Activated CD8-positive, alpha-beta memory T cell treated with anti-CD3 and anti-CD28 coated beads, Interleukin-2, amount 10 ng/mL, durations not matched to agents 7 days and 5 days (primary cell): Measurements from ENCODE around the gene GYG2. TPM values are rescaled to one million over a fixed set of nuclear protein-coding genes. Genes with fewer than 3 reads are reported as not detected.
"Not testable (repeated sequence)": the region's sequence is repeated elsewhere in the genome, so short reads cannot be mapped to it uniquely, and the experiment has no call there.

Experiments
- ATAC-seq: fragments of 150-1000 bp; cut with Tn5 transposase; one replicate; pipeline ENCODE4 v1.10.0; 2021; ENCODE audit warnings: moderate library complexity
- CTCF ChIA-PET: fragments of 350-600 bp; sonication (Branson Sonifier 250); formaldehyde crosslinking; loops from one replicate; lab custom pipeline; 2021; ENCODE audit warnings: antibody characterized with exemption; lab: Charles Lee
- DNase-seq: peaks from one replicate; pipeline ENCODE4 v3.0.0-alpha.2; 2020
- H3K27ac Mint-ChIP-seq: one replicate; pipeline ENCODE4 v1.8.0; 2021; ENCODE audit warnings: mild to moderate bottlenecking, mixed read lengths
- H3K27me3 Mint-ChIP-seq: one replicate; pipeline ENCODE4 v1.8.0; 2021; ENCODE audit warnings: mixed read lengths
- H3K36me3 Mint-ChIP-seq: one replicate; pipeline ENCODE4 v1.8.0; 2021; ENCODE audit warnings: mild to moderate bottlenecking, mixed read lengths
- H3K4me1 Mint-ChIP-seq: one replicate; pipeline ENCODE4 v1.8.0; 2021; ENCODE audit warnings: mixed read lengths
- H3K4me3 Mint-ChIP-seq: one replicate; pipeline ENCODE4 v1.8.0; 2021; ENCODE audit warnings: mild to moderate bottlenecking, moderate library complexity, mixed read lengths
- H3K9me3 Mint-ChIP-seq: one replicate; pipeline ENCODE4 v1.8.0; 2022; ENCODE audit warnings: low read depth, mixed read lengths
- total RNA-seq, 2 experiments: library from RNA; stranded (reverse); gene quantifications; one replicate each; pipeline ENCODE4 v1.2.3, GENCODE V29; 2021

The GYG2 gene
- total RNA-seq, 2 experiments from 2014 or later = not detected

GRCh38 chrX:2889706-2890490, 61.2 kb downstream of the GYG2 start:
- CTCF ChIA-PET, H3K27ac Mint-ChIP-seq, H3K36me3 Mint-ChIP-seq, H3K9me3 Mint-ChIP-seq, H3K27me3 Mint-ChIP-seq: not testable (repeated sequence)
- Mint-ChIP-seq H3K4me1 (peaks cover 16% of the 10 kb centered on the region), H3K4me3 (peak overlapping the region; percentile 70)
- ATAC-seq = peak; percentile 36
- peak; percentile 40 for DNase-seq

DNA sequence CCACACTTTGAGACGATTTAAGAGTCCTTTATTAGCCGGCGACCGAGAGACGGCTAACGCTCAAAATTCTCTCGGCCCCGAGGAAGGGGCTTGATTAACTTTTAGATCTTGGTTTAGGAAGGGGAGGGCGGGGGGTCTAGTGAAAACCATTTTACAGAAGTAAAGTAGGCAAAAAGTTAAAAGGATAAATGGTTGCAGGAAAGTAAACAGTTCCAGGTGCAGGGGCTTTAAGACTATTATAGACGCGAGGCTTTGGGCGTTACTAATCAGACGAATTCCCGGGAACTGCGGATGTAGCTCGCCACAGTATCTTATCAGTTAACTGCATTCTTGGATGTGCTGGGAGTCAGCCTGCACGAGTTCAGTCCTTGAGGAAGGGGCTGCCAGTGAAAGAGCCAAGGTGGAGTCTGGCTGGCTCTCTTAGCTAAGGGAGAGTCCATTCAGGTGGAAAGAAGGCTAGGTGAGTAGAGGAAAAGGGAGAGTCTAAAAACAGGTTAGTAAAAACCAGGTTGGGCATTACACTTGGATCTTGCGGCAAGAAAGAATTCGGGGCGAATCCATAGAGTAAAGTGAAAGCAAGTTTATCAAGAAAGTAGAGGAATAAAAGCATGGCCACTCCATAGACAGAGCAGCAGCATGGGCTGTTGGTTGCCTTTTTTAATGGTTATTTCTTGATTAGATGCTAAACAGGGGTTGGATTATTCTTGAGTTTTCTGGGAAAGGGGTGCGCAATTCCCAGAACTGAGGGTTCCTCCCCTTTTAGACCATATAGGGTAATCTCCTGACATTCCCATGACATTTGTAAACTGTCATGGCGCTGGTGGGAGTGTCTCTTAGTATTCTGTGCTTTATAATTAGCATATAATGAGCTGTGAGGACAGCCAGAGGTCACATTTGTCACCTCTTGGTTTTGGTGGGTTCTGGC, 62.1 kb downstream of the GYG2 start:
- CTCF ChIA-PET, ATAC-seq, H3K36me3 Mint-ChIP-seq, DNase-seq, H3K4me3 Mint-ChIP-seq, H3K9me3 Mint-ChIP-seq, H3K27ac Mint-ChIP-seq, H3K27me3 Mint-ChIP-seq: not testable (repeated sequence)
- peaks cover 16% of the 10 kb centered on the region for H3K4me1 Mint-ChIP-seq

DNA sequence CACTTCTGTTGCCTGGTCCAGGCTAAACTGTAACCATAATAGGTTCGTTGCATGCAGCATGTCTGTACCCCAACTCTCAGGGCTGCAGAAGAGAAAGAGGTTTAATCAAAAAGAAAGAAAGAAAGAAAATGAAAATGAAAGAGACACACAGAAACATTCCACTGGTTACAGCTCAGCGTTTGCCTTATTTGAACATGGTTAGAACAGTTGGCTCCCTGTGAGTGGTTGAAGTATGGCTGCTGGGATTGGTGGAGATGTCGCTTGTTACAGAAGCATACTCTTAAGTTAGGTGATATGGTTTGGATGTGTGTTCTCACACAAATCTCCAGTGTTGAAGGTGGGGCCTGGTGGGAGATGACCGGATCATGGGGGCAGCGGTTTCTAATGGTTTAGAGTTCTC, 64.1 kb downstream of the GYG2 start:
- H3K9me3 Mint-ChIP-seq = no peaks in the 10 kb centered on the region
- DNase-seq (no peak), ATAC-seq (peak; percentile 16)
- CTCF ChIA-PET = interaction anchor here (0.6 kb wide), 1 partner anchor 437 kb away, joined by 3 read pairs; no protein-coding TSS in a partner anchor
- H3K4me3 Mint-ChIP-seq = peak overlapping the region; percentile 64
- H3K27me3 Mint-ChIP-seq = no peaks in the 10 kb centered on the region
- peak overlapping the region; percentile 11 for H3K27ac Mint-ChIP-seq
- H3K36me3 Mint-ChIP-seq = no peaks in the 10 kb centered on the region
- H3K4me1 Mint-ChIP-seq = peaks cover 23% of the 10 kb centered on the region

DNA sequence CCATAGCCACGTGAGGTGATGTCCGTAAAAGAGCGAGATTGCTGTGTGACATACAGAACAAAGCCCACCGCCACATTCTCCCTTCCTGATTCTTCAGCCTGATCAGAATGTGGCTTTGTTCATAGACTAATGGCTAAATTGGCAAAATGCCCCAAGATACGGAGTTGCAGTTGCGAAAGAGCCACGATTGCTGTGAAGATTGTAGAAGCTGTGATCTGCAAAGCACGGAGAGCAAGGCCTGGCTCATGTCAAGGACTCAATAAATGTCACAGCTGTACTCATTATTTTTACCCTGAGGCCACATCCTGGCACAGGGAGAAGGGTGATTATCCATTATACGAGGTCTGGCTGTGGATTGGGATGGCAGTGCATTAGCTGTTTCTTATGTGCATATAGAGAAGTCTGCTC, 66.2 kb downstream of the GYG2 start:
- DNase-seq (no peak), ATAC-seq (no peak)
- H3K9me3 Mint-ChIP-seq = no peaks in the 10 kb centered on the region
- H3K36me3 Mint-ChIP-seq = no peaks in the 10 kb centered on the region
- H3K4me3 Mint-ChIP-seq = no peak overlapping the region
- peaks cover 22% of the 10 kb centered on the region for H3K4me1 Mint-ChIP-seq
- CTCF ChIA-PET = no interaction called here
- H3K27me3 Mint-ChIP-seq = no peaks in the 10 kb centered on the region
- no peak overlapping the region for H3K27ac Mint-ChIP-seq

GRCh38 chrX:2897311-2897689, 68.6 kb downstream of the GYG2 start:
- CTCF ChIA-PET = no interaction called here
- Mint-ChIP-seq H3K27me3 (no peaks in the 10 kb centered on the region), H3K4me3 (no peak overlapping the region), H3K36me3 (no peaks in the 10 kb centered on the region), H3K4me1 (peaks cover 18% of the 10 kb centered on the region), H3K9me3 (no peaks in the 10 kb centered on the region), H3K27ac (no peak overlapping the region)
- DNase-seq (no peak), ATAC-seq (no peak)

GRCh38 chrX:2897690-2898623, 69.2 kb downstream of the GYG2 start:
- H3K9me3 Mint-ChIP-seq, H3K4me3 Mint-ChIP-seq, CTCF ChIA-PET, H3K27me3 Mint-ChIP-seq, H3K36me3 Mint-ChIP-seq: not testable (repeated sequence)
- peak overlapping the region; percentile 41 for H3K27ac Mint-ChIP-seq
- DNase-seq (peak; percentile 55), ATAC-seq (peak; percentile 75)
- peaks cover 15% of the 10 kb centered on the region for H3K4me1 Mint-ChIP-seq

DNA sequence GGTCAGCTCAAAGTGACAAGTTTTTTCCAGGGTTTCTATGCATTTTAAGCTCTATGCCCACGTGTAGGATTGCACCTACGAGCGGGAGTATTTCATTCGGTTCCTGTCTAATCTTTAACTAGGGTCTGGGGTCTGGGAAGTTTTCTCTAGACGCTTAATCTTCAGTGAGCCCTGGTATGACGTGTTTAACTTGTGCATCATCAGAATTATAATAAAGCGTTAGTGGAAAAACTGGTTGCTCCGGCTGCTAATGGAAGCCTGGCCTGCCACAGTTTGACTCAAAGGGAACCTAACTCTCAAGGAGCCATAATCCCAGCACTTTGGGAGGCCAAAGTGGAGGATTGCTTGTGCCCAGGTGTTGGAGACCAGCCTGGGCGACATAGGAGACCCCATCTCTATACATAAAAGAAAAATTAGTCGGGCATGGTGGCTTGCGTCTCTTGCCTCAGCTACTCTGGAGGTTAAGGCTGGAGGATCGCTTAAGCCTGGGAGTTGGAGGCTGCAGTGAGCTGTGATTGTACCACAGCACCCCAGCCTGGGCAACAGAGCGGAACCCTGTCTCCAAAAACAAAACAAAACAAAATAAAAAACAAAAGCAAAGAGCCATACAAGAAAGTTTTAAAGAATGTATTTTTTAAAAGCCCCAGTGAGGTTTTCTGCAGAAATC, 70.2 kb downstream of the GYG2 start:
- Mint-ChIP-seq H3K4me1 (peaks cover 14% of the 10 kb centered on the region), H3K36me3 (no peaks in the 10 kb centered on the region), H3K4me3 (no peak overlapping the region), H3K9me3 (no peaks in the 10 kb centered on the region), H3K27ac (no peak overlapping the region), H3K27me3 (no peaks in the 10 kb centered on the region)
- ATAC-seq (no peak), DNase-seq (no peak)
- CTCF ChIA-PET = no interaction called here

DNA sequence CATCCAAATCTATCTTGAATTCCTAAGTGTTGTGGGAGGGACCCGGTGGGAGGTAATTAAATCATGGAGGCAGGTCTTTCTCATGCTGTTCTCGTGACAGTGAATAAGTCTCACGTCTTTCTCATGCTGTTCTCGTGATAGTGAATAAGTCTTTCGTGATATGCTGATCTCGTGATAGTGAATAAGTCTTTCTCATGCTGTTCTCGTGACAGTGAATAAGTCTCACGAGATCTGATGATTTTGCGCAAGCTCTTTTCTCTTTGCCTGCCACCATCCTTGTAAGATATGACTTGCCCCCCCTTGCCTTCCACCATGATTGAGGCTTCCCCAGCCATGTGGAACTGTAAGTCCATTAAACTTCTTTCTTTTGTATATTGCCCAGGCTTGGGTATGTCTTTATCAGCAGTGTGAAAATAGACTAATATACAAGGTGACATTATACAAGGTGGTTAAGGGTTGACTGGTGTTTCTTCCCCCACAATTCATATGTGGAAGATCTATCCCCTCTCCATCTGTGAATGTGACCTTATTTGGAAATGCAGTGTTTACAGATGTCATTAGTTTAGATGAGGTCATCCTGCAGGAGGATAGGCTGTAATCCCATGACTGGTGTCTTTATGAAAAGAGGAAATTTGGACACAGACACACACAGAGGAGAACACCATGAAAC, 72.8 kb downstream of the GYG2 start:
- CTCF ChIA-PET = no interaction called here
- DNase-seq = no peak
- Mint-ChIP-seq H3K36me3 (no peaks in the 10 kb centered on the region), H3K27ac (no peak overlapping the region), H3K27me3 (no peaks in the 10 kb centered on the region), H3K9me3 (no peaks in the 10 kb centered on the region), H3K4me3 (no peak overlapping the region), H3K4me1 (peaks cover 14% of the 10 kb centered on the region)
- no peak for ATAC-seq

DNA sequence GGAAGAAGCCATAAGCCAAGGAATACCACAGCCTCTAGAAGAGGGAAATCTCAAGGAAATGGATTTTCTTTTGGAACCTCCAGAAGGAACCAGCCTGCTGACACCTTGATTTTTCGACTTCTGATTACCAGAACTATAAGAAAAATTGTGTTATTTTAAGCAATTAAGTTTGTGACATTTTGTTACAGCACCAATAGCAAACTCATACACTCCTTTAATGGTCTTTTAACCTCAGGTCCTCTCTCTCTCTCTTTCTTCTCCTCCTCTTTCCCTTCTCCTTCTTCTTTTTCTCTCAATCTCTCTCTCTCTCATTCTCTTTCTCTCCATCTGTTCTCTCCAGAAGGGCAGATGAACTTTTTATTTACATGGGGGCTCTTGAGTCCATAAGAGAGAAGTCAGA, 74.1 kb downstream of the GYG2 start:
- no peaks in the 10 kb centered on the region for H3K36me3 Mint-ChIP-seq
- no peak for DNase-seq
- H3K4me1 Mint-ChIP-seq = peaks cover 7% of the 10 kb centered on the region
- no peaks in the 10 kb centered on the region for H3K27me3 Mint-ChIP-seq
- no peak overlapping the region for H3K4me3 Mint-ChIP-seq
- H3K9me3 Mint-ChIP-seq = peaks cover under 1% of the 10 kb centered on the region
- ATAC-seq = no peak
- CTCF ChIA-PET = no interaction called here
- no peak overlapping the region for H3K27ac Mint-ChIP-seq

DNA sequence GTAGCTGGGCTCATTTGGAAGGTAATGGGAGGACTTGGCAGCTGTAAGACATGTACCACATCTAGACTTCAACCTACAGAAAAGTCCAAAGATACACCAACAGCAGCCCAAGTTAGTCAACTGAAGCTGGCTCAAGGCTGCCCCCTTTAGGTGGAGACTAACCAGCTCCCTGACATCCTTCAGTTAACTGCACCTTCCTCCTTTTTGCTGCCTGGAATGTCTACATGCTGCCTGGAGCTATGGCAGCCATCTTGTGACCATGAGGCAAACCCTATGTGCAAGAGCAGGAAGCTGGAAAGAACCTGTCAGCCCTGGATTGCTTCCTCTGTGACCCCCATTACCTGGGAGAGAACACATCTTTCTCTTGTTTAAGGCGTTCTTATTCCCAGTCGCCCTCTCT, 74.6 kb downstream of the GYG2 start:
- no peaks in the 10 kb centered on the region for H3K36me3 Mint-ChIP-seq
- H3K4me3 Mint-ChIP-seq = no peak overlapping the region
- H3K4me1 Mint-ChIP-seq = peaks cover 3% of the 10 kb centered on the region
- ATAC-seq = no peak
- H3K27ac Mint-ChIP-seq = no peak overlapping the region
- H3K9me3 Mint-ChIP-seq = peaks cover 3% of the 10 kb centered on the region
- CTCF ChIA-PET = no interaction called here
- DNase-seq = no peak
- H3K27me3 Mint-ChIP-seq = no peaks in the 10 kb centered on the region

GRCh38 chrX:2907295-2907694, 78.6 kb downstream of the GYG2 start:
- CTCF ChIA-PET = no interaction called here

GRCh38 chrX:2908125-2908685, 79.5 kb downstream of the GYG2 start:
- Mint-ChIP-seq H3K36me3 (no peaks in the 10 kb centered on the region), H3K4me1 (no peaks in the 10 kb centered on the region), H3K4me3 (no peak overlapping the region), H3K27ac (no peak overlapping the region), H3K27me3 (no peaks in the 10 kb centered on the region), H3K9me3 (peaks cover 3% of the 10 kb centered on the region)
- no peak for ATAC-seq
- CTCF ChIA-PET = no interaction called here
- DNase-seq = no peak

More at GRCh38 chrX:2907295-2907694, 78.6 kb downstream of the GYG2 start:
- DNase-seq (no peak), ATAC-seq (no peak)
- no peaks in the 10 kb centered on the region for H3K27me3 Mint-ChIP-seq
- H3K4me3 Mint-ChIP-seq = no peak overlapping the region
- H3K4me1 Mint-ChIP-seq = no peaks in the 10 kb centered on the region
- H3K36me3 Mint-ChIP-seq = no peaks in the 10 kb centered on the region
- H3K27ac Mint-ChIP-seq = no peak overlapping the region
- peaks cover 3% of the 10 kb centered on the region for H3K9me3 Mint-ChIP-seq
